GM11168 (cell line): Measurements from ENCODE around the gene PAQR3.

Experiments
- in situ Hi-C: fragments of 300-500 bp; cut with MboI; formaldehyde crosslinking; loops from one replicate; pipeline ENCODE4 v1.12.0; 2022; ENCODE audit warnings: low sequenced_read_pairs; ENCODE audit not compliant: unreplicated experiment

The PAQR3 gene

GRCh38 chr4:78865451-78865850 lies 73.8 kb downstream of the PAQR3 start:
- in situ Hi-C loops: no loop called here

- in situ Hi-C loops: no loop called here
Observed at GRCh38 chr4:78864405-78865024, 74.7 kb downstream of the PAQR3 start.

- in situ Hi-C loops: no loop called here
Observed at GRCh38 chr4:78863991-78864390, 75.2 kb downstream of the PAQR3 start.

GRCh38 chr4:78863254-78863869 lies 75.9 kb downstream of the PAQR3 start:
- in situ Hi-C loops: no loop called here

- in situ Hi-C loops: no loop called here
Observed at GRCh38 chr4:78862314-78862737, 76.9 kb downstream of the PAQR3 start.
